LNCaP clone FGC (cell line): ENCODE measurements around the gene WARS2.

ENCODE experiments used
- DNase-seq: peaks from one replicate; pipeline ENCODE4 v3.0.0-alpha.2; 2011; ENCODE audit warnings: low read depth
- H3K4me3 ChIP-seq: 2 replicates; pipeline ENCODE4 v1.5.1; 2011; ENCODE audit warnings: mild to moderate bottlenecking, low read depth, low read length, control low read depth
- CTCF ChIP-seq: IDR thresholded peaks from 2 replicates; pipeline ENCODE4 v1.5.1; 2012; ENCODE audit warnings: mild to moderate bottlenecking; ENCODE audit not compliant: control insufficient read depth, insufficient read depth; ENCODE audit errors: extremely low read depth

Gene WARS2

GRCh38 chr1:119045096-119045746 is 95.2 kb downstream of the WARS2 start:
- peak; percentile 28 for DNase-seq
- no peak overlapping the region for H3K4me3 ChIP-seq
- TF ChIP-seq CTCF: no peak

GRCh38 chr1:119040906-119041305 is 99.5 kb downstream of the WARS2 start:
- no peak for DNase-seq
- no peak for TF ChIP-seq CTCF
- H3K4me3 ChIP-seq: no peak overlapping the region

GRCh38 chr1:119040489-119040888 is 100.0 kb downstream of the WARS2 start:
- no peak for TF ChIP-seq CTCF
- no peak overlapping the region for H3K4me3 ChIP-seq
- DNase-seq: no peak

GRCh38 chr1:119038363-119038762 is 102.1 kb downstream of the WARS2 start:
- DNase-seq: no peak
- H3K4me3 ChIP-seq: no peak overlapping the region
- no peak for TF ChIP-seq CTCF

- no peak overlapping the region for H3K4me3 ChIP-seq
- no peak for DNase-seq
- TF ChIP-seq CTCF: no peak
Measured at GRCh38 chr1:119034359-119034758, 106.1 kb downstream of the WARS2 start.

- TF ChIP-seq CTCF: no peak
- no peak for DNase-seq
- H3K4me3 ChIP-seq: no peak overlapping the region
Measured at GRCh38 chr1:119032986-119033385, 107.5 kb downstream of the WARS2 start.

DNA sequence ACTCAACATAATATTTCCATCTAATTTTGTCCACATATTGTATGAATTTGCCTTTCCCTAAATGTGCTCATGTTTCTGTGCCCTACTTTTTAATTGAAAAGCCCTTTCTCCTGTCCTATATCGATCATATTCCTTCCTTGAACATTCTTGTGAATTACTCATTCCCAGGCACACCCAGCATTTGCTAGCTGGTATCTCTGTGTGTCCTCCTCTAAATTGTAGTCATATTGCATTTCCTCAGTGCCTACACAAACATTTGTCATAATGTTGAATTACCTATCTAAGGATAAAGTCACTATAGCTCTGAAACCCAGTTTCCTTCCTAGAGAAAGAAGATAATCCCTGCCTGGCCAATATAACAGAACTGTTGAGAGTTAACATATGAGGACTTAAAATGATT is 112.7 kb downstream of the WARS2 start:
- no peak for TF ChIP-seq CTCF
- no peak overlapping the region for H3K4me3 ChIP-seq
- DNase-seq: no peak
